CD14-positive monocyte (primary cell): ENCODE results near the gene GLIS2. TPM values are rescaled to one million over a fixed set of nuclear protein-coding genes. Genes with fewer than 3 reads are reported as not detected.

ENCODE experiments used
- DNase-seq, 3 donors: peaks; one replicate each; pipeline ENCODE4 v3.0.0-alpha.2; 2011 to 2022
- H2AFZ ChIP-seq: 2 replicates; pipeline ENCODE4 v1.6.0; 2012; ENCODE audit warnings: mild to moderate bottlenecking, low read depth, low read length, inconsistent platforms; ENCODE audit not compliant: insufficient read depth, poor library complexity, severe bottlenecking
- H3K27ac ChIP-seq, 2 donors: 1 replicate in 1 of 2; 2 replicates in 1 of 2; pipeline ENCODE4 v1.5.1; 2012 to 2013; ENCODE audit warnings: low read length in 2 of 2, control low read depth in 1 of 2, inconsistent platforms in 1 of 2, low read depth in 1 of 2, mild to moderate bottlenecking in 1 of 2
- H3K27me3 ChIP-seq, 2 donors: one replicate each; pipeline versions ENCODE4 v1.6.0 to v1.6.1; 2011 to 2013; ENCODE audit warnings: low read length in 2 of 2; ENCODE audit not compliant: control insufficient read depth in 2 of 2, insufficient read depth in 2 of 2
- H3K36me3 ChIP-seq, 2 donors: replicated peaks in 1 of 2; 1 replicate in 1 of 2; 2 replicates in 1 of 2; pipeline versions ENCODE4 v1.5.1 to v1.6.1; 2012 to 2013; ENCODE audit warnings: low read length in 2 of 2, control low read depth in 1 of 2, inconsistent platforms in 1 of 2, mild to moderate bottlenecking in 1 of 2; ENCODE audit not compliant: insufficient read depth in 2 of 2, control insufficient read depth in 1 of 2
- H3K4me1 ChIP-seq, 2 donors: 1 replicate in 1 of 2; 2 replicates in 1 of 2; pipeline versions ENCODE4 v1.5.1 to v1.6.1; 2012 to 2013; ENCODE audit warnings: low read length in 2 of 2, control low read depth in 1 of 2, inconsistent platforms in 1 of 2, mild to moderate bottlenecking in 1 of 2, moderate library complexity in 1 of 2; ENCODE audit not compliant: insufficient read depth in 2 of 2, control insufficient read depth in 1 of 2
- H3K4me2 ChIP-seq: replicated peaks from 2 replicates; pipeline ENCODE3; 2012; ENCODE audit warnings: low read length, moderate library complexity, mild to moderate bottlenecking; ENCODE audit not compliant: poor library complexity, severe bottlenecking; ENCODE audit errors: extremely low read depth
- H3K4me3 ChIP-seq, 3 experiments: fragments of 200-600 bp in 1 of 3; sonication (generic) in 1 of 3; replicated peaks in 1 of 3; 1 replicate in 2 of 3; 2 replicates in 1 of 3; pipeline ENCODE4 v1.5.1; 2011 to 2013; ENCODE audit warnings: low read length in 3 of 3, mild to moderate bottlenecking in 3 of 3, control low read depth in 2 of 3, low read depth in 2 of 3, inconsistent platforms in 1 of 3, moderate library complexity in 1 of 3
- H3K79me2 ChIP-seq: 2 replicates; pipeline ENCODE4 v1.6.0; 2012; ENCODE audit warnings: mild to moderate bottlenecking, control low read depth, inconsistent platforms, low read length, moderate library complexity; ENCODE audit not compliant: insufficient read depth
- H3K9ac ChIP-seq: 2 replicates; pipeline ENCODE4 v1.6.0; 2017; ENCODE audit warnings: low read length, mild to moderate bottlenecking; ENCODE audit not compliant: insufficient read depth, poor library complexity, severe bottlenecking
- H3K9me3 ChIP-seq, 2 donors: replicated peaks in 1 of 2; 1 replicate in 1 of 2; 2 replicates in 1 of 2; pipeline versions ENCODE4 v1.5.1 to v1.6.1; 2012 to 2013; ENCODE audit warnings: low read length in 2 of 2, control low read depth in 1 of 2; ENCODE audit not compliant: control insufficient read depth in 1 of 2, insufficient read depth in 1 of 2
- H4K20me1 ChIP-seq: 2 replicates; pipeline ENCODE4 v1.6.0; 2012; ENCODE audit warnings: mild to moderate bottlenecking, low read length, control low read depth, moderate library complexity; ENCODE audit not compliant: insufficient read depth
- H3K27ac Mint-ChIP-seq, 7 donors: one replicate each; pipeline ENCODE4 v1.8.0; 2020; ENCODE audit warnings: mild to moderate bottlenecking in 7 of 7, mixed read lengths in 7 of 7, moderate library complexity in 6 of 7, inconsistent platforms in 2 of 7
- H3K27me3 Mint-ChIP-seq, 3 donors: one replicate each; pipeline ENCODE4 v1.8.0; 2021 to 2022; ENCODE audit warnings: low read depth in 3 of 3, mild to moderate bottlenecking in 3 of 3, mixed read lengths in 3 of 3, moderate library complexity in 3 of 3, inconsistent platforms in 1 of 3
- H3K36me3 Mint-ChIP-seq, 2 donors: one replicate each; pipeline ENCODE4 v1.8.0; 2020; ENCODE audit warnings: mixed read lengths in 2 of 2, inconsistent platforms in 1 of 2, mild to moderate bottlenecking in 1 of 2
- H3K4me1 Mint-ChIP-seq: one replicate; pipeline ENCODE4 v1.8.0; 2020; ENCODE audit warnings: mild to moderate bottlenecking, mixed read lengths
- H3K4me3 Mint-ChIP-seq, 2 donors: one replicate each; pipeline ENCODE4 v1.8.0; 2020; ENCODE audit warnings: mild to moderate bottlenecking in 2 of 2, mixed read lengths in 2 of 2, moderate library complexity in 1 of 2
- H3K9me3 Mint-ChIP-seq, 7 donors: one replicate each; pipeline ENCODE4 v1.8.0; 2020 to 2022; ENCODE audit warnings: mixed read lengths in 7 of 7, mild to moderate bottlenecking in 6 of 7, moderate library complexity in 6 of 7, inconsistent platforms in 2 of 7
- CTCF ChIP-seq: fragments of 200-600 bp; IDR thresholded peaks from one replicate; pipeline ENCODE4 v1.8.0; 2022; ENCODE audit warnings: antibody characterized with exemption, mild to moderate bottlenecking
- WGBS: methylation state at CpG from one replicate; pipeline ENCODE4 v1.1.5; 2013; ENCODE audit warnings: missing lambda C conversion rate; ENCODE audit not compliant: insufficient coverage; 5-methylcytosine and 5-hydroxymethylcytosine counted together
- intact Hi-C, 2 donors: fragments of 100-400 bp; cut with micrococcal nuclease; formaldehyde crosslinking; loops; one replicate each; pipeline versions ENCODE4 v1.15.0 to v1.15.1; 2023
- polyA plus RNA-seq, 3 donors: library from polyadenylated mRNA; depleted of rRNA in 1 of 3; unstranded in 2 of 3; stranded (reverse) in 1 of 3; fragments of 300-500 nt in 2 of 3; fragments of >200 nt in 1 of 3; fragmentation: Illumina TruSeq in 2 of 3; gene quantifications; 1 replicate in 2 of 3; 2 replicates in 1 of 3; pipeline ENCODE4 v1.2.3, GENCODE V29; 2012 to 2021

The GLIS2 gene
- polyA plus RNA-seq, 3 donors: 0.03 TPM; not detected in 2

GRCh38 chr16:4309102-4309832 lies 6.6 kb upstream of the GLIS2 start:
- Histone ChIP-seq H2AFZ (no peak overlapping the region), H3K4me3 (no peak overlapping the region), H3K79me2 (peaks cover 8% of the 10 kb centered on the region), H3K9ac (no peak overlapping the region), H3K27ac (no peak overlapping the region), H4K20me1 (peaks cover 4% of the 10 kb centered on the region), H3K27me3 (peaks cover 11 to 22% of the 10 kb centered on the region in 2 donors), H3K4me2 (no peak overlapping the region), H3K4me1 (peaks cover 15 to 22% of the 10 kb centered on the region in 2 donors), H3K9me3 (peaks cover 0 to 2% of the 10 kb centered on the region in 2 donors), H3K36me3 (peaks cover 2 to 4% of the 10 kb centered on the region in 2 donors)
- H3K27me3 Mint-ChIP-seq: peaks cover 23 to 36% (median 24%) of the 10 kb centered on the region in 3 donors
- peaks cover 0 to 9% (median 0%) of the 10 kb centered on the region in 7 donors for H3K9me3 Mint-ChIP-seq
- peaks cover 10 to 12% of the 10 kb centered on the region in 2 donors for H3K36me3 Mint-ChIP-seq
- no peak for DNase-seq
- H3K4me3 Mint-ChIP-seq: no peak overlapping the region
- peaks cover 28% of the 10 kb centered on the region for H3K4me1 Mint-ChIP-seq
- intact Hi-C loops: loop anchor here (5.0 kb wide), 2 partner anchors 37 to 57 kb away; partner anchors contain the start of gene TFAP4 (in 2 of the 2)
- H3K27ac Mint-ChIP-seq: peak overlapping the region in 4 of 7 donors; percentile 19 to 95 (median 70)
- 95% methylated on average over 12 of the region's 14 CpGs for WGBS
- TF ChIP-seq CTCF: no peak

GRCh38 chr16:4309833-4310266 lies 6.0 kb upstream of the GLIS2 start:
- H3K4me1 ChIP-seq: peaks cover 18 to 25% of the 10 kb centered on the region in 2 donors
- H3K36me3 Mint-ChIP-seq: peaks cover 13 to 16% of the 10 kb centered on the region in 2 donors
- peaks cover 4% of the 10 kb centered on the region for H4K20me1 ChIP-seq

More at GRCh38 chr16:4309833-4310266, 6.0 kb upstream of the GLIS2 start:
- H3K79me2 ChIP-seq: peaks cover 8% of the 10 kb centered on the region
- Mint-ChIP-seq H3K27me3 (peaks cover 29 to 42% (median 29%) of the 10 kb centered on the region in 3 donors), H3K4me1 (peaks cover 32% of the 10 kb centered on the region), H3K9me3 (peaks cover 0 to 11% (median 3%) of the 10 kb centered on the region in 7 donors), H3K27ac (no peak overlapping the region), H3K4me3 (no peak overlapping the region)
- no peak overlapping the region for H3K9ac ChIP-seq
- DNase-seq: peak; percentile 50 to 64 (median 52)
- no peak overlapping the region for H3K4me2 ChIP-seq
- H3K27ac ChIP-seq: no peak overlapping the region
- peaks cover 2 to 4% of the 10 kb centered on the region in 2 donors for H3K36me3 ChIP-seq
- H3K4me3 ChIP-seq: no peak overlapping the region
- peaks cover 0 to 8% of the 10 kb centered on the region in 2 donors for H3K9me3 ChIP-seq
- 33% methylated on average over 11 of the region's 11 CpGs for WGBS
- peaks cover 16 to 28% of the 10 kb centered on the region in 2 donors for H3K27me3 ChIP-seq
- intact Hi-C loops: loop anchor here (5.0 kb wide), 2 partner anchors 38 to 58 kb away; partner anchors contain the start of gene TFAP4 (in 2 of the 2)
- no peak overlapping the region for H2AFZ ChIP-seq
- peak; percentile 78 for TF ChIP-seq CTCF
